GM21447 (cell line): Measurements from ENCODE around the gene TM4SF4.

Experiments
- ATAC-seq: cut with Tn5 transposase; IDR thresholded peaks from one replicate; pipeline ENCODE4 v1.9.1; 2021; ENCODE audit not compliant: unreplicated experiment

TM4SF4 gene

GRCh38 chr3:149510480-149510879 is 36.0 kb downstream of the TM4SF4 start:
- no peak for ATAC-seq

- ATAC-seq, result no peak
Measured at GRCh38 chr3:149511040-149511626, 36.6 kb downstream of the TM4SF4 start.

GRCh38 chr3:149512073-149512782 is 37.7 kb downstream of the TM4SF4 start:
- peak; percentile 70 for ATAC-seq

- no peak for ATAC-seq
Measured at GRCh38 chr3:149514471-149514870, 40.0 kb downstream of the TM4SF4 start.

- ATAC-seq, result no peak
Measured at GRCh38 chr3:149515249-149515648, 40.8 kb downstream of the TM4SF4 start.

GRCh38 chr3:149516920-149517319 is 42.4 kb downstream of the TM4SF4 start:
- ATAC-seq, result no peak

- no peak for ATAC-seq
Measured at GRCh38 chr3:149519912-149520311, 45.4 kb downstream of the TM4SF4 start.

GRCh38 chr3:149523512-149524299 is 49.2 kb downstream of the TM4SF4 start:
- no peak for ATAC-seq

GRCh38 chr3:149527531-149528339 is 53.2 kb downstream of the TM4SF4 start:
- ATAC-seq, result no peak

- no peak for ATAC-seq
Measured at GRCh38 chr3:149528340-149528650, 53.8 kb downstream of the TM4SF4 start.

GRCh38 chr3:149529099-149529498 is 54.6 kb downstream of the TM4SF4 start:
- ATAC-seq, result no peak

GRCh38 chr3:149532489-149533180 is 58.1 kb downstream of the TM4SF4 start:
- peak; percentile 62 for ATAC-seq

GRCh38 chr3:149534082-149534481 is 59.6 kb downstream of the TM4SF4 start:
- no peak for ATAC-seq

- no peak for ATAC-seq
Measured at GRCh38 chr3:149534671-149535332, 60.3 kb downstream of the TM4SF4 start.

GRCh38 chr3:149535333-149535685 is 60.8 kb downstream of the TM4SF4 start:
- no peak for ATAC-seq

- no peak for ATAC-seq
Measured at GRCh38 chr3:149536429-149536828, 61.9 kb downstream of the TM4SF4 start.

- ATAC-seq, result no peak
Measured at GRCh38 chr3:149538371-149538770, 63.9 kb downstream of the TM4SF4 start.

- ATAC-seq, result no peak
Measured at GRCh38 chr3:149541091-149541491, 66.6 kb downstream of the TM4SF4 start.

GRCh38 chr3:149542375-149543312 is 68.1 kb downstream of the TM4SF4 start:
- ATAC-seq, result no peak
